OCI-LY7 (cell line): ENCODE results near the gene ATP1B3.

Experiments used
- EZH2phosphoT487 ChIP-seq: fragments of 200-600 bp; sonication (generic); IDR thresholded peaks from 2 replicates; pipeline ENCODE4 v1.6.1; 2018; ENCODE audit warnings: low read depth, borderline replicate concordance, mild to moderate bottlenecking, mixed run types, antibody characterized with exemption, low read length, moderate library complexity, mixed read lengths
- TF ChIP-seq, protein P1 (sequence below): fragments of 200-600 bp; sonication (generic); conservative IDR thresholded peaks from 2 replicates; pipeline ENCODE4 v1.5.1; 2014; ENCODE audit warnings: mild to moderate bottlenecking, antibody characterized with exemption, low read length, moderate library complexity, mixed read lengths

DNA sequence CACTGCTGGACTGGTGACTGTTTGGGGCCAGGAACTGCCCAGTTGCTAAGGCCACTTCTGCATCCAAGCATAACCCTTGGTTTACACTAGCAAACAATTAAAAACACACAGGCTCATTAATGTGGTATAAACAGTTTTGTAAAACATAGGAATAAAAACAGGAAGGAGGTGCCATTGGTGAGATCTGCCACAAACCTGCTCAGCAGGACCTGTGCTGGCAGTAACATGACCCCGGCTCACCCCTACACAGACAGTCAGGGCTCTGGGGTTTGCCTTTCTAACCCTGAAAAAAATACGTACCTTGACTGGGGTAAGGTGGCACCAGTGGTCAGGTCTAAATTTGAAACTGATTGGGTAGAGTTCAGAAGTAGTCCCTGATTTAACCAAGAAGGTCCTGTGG, 76.2 kb downstream of the ATP1B3 start:
- TF ChIP-seq EZH2phosphoT487 = no peak
- TF ChIP-seq, protein P1, sequence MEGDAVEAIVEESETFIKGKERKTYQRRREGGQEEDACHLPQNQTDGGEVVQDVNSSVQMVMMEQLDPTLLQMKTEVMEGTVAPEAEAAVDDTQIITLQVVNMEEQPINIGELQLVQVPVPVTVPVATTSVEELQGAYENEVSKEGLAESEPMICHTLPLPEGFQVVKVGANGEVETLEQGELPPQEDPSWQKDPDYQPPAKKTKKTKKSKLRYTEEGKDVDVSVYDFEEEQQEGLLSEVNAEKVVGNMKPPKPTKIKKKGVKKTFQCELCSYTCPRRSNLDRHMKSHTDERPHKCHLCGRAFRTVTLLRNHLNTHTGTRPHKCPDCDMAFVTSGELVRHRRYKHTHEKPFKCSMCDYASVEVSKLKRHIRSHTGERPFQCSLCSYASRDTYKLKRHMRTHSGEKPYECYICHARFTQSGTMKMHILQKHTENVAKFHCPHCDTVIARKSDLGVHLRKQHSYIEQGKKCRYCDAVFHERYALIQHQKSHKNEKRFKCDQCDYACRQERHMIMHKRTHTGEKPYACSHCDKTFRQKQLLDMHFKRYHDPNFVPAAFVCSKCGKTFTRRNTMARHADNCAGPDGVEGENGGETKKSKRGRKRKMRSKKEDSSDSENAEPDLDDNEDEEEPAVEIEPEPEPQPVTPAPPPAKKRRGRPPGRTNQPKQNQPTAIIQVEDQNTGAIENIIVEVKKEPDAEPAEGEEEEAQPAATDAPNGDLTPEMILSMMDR = no peak
